ENCODE measurements around the gene EIF4EBP3. TPM values are rescaled to one million over a fixed set of nuclear protein-coding genes. Genes with fewer than 3 reads are reported as not detected.
A peak's percentile ranks its signal among the peaks of the same experiment; 100 is the strongest.

The EIF4EBP3 gene
- total and polyA plus RNA-seq, 11 donors, result 4.7 to 34.9 (median 14.6) TPM

DNA sequence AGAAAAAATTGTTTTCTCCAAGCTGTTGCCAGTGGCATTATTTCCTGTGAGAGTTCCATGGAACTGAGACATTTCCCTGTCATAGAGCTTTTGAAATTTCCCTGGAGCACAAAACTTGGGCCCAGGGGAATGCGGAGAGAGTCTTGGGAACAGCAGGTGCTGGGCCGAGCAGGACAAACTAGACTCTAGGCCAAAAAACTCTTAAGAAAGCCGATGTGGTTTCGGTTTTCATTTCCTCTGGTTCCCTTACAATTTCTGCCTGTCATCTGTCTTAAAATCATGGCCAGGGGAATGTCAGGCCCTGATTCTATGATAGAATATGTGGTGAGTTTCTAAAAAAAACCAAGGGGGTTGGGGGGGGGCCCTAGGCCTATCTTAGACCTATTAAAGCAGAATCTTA is 21.7 kb downstream of the EIF4EBP3 start:
- Histone ChIP-seq H3K27ac (peak overlapping the region; percentile 68 to 90 (median 80)), H3K4me1 (peaks cover 11 to 74% (median 54%) of the 10 kb centered on the region in 12 donors), H3K27me3 (no peaks in the 10 kb centered on the region), H3K4me3 (peak overlapping the region in 3 of 12 donors; percentile 3 to 13 (median 4)), H3K36me3 (peaks cover 0 to 37% (median 26%) of the 10 kb centered on the region in 9 donors), H3K9me3 (no peaks in the 10 kb centered on the region)
- no peak for TF ChIP-seq POLR2A (IDR thresholded peaks at IDR 0.05)
- TF ChIP-seq, protein P1, sequence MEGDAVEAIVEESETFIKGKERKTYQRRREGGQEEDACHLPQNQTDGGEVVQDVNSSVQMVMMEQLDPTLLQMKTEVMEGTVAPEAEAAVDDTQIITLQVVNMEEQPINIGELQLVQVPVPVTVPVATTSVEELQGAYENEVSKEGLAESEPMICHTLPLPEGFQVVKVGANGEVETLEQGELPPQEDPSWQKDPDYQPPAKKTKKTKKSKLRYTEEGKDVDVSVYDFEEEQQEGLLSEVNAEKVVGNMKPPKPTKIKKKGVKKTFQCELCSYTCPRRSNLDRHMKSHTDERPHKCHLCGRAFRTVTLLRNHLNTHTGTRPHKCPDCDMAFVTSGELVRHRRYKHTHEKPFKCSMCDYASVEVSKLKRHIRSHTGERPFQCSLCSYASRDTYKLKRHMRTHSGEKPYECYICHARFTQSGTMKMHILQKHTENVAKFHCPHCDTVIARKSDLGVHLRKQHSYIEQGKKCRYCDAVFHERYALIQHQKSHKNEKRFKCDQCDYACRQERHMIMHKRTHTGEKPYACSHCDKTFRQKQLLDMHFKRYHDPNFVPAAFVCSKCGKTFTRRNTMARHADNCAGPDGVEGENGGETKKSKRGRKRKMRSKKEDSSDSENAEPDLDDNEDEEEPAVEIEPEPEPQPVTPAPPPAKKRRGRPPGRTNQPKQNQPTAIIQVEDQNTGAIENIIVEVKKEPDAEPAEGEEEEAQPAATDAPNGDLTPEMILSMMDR (IDR thresholded peaks at IDR 0.05), result no peak
- WGBS, 4 donors, result 33 to 60% (median 39%) methylated on average over 4 of the region's 4 CpGs
- no peak for DNase-seq
- intact Hi-C loops (cut with DNase I), result loop anchor here in 4 of 10 donors (5.0 to 10.0 kb wide), 2 partner anchors 68 to 136 kb away; partner anchors contain the start of genes TMCO6 (in 3 of the 4) and ZMAT2 (in 1 of the 4)
- ATAC-seq, result no peak

DNA sequence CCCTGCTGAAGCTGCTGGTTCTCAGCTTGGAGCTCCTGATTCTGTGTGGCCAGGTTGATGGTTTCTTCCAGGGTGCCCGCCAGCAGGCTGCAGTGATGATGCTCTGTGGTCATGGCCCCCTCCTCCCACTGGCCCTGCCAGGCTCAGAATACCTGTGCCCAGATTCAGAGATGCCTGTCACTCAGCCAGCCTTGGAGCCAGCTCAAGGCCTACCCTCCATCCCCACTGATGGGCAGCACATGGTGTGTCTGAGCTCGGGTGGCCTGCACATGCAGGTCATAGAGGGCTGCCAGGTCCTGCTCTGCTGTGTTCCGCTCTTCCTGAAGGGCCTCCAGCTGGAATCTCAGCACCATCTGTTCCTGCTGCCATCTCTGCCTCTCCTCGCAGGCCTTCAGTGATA is 22.6 kb downstream of the EIF4EBP3 start:
- peaks cover 0 to 37% (median 26%) of the 10 kb centered on the region in 9 donors for H3K36me3 ChIP-seq
- no peak for ATAC-seq
- H3K9me3 ChIP-seq, result no peaks in the 10 kb centered on the region
- H3K4me1 ChIP-seq, result peaks cover 11 to 78% (median 53%) of the 10 kb centered on the region in 12 donors
- TF ChIP-seq, protein P1 (IDR thresholded peaks at IDR 0.05), result no peak
- no peak for TF ChIP-seq POLR2A (IDR thresholded peaks at IDR 0.05)
- no peaks in the 10 kb centered on the region for H3K27me3 ChIP-seq
- intact Hi-C loops (cut with DNase I), result loop anchor here in 1 of 10 donors (2.0 kb wide), 1 partner anchor 63 kb away; the partner anchor contains the start of gene CD14
- H3K27ac ChIP-seq, result peak overlapping the region; percentile 56 to 90 (median 80)
- DNase-seq, result no peak
- 76 to 91% (median 86%) methylated on average over 3 to 4 of the region's 4 CpGs for WGBS, 4 donors
- H3K4me3 ChIP-seq, result no peak overlapping the region

DNA sequence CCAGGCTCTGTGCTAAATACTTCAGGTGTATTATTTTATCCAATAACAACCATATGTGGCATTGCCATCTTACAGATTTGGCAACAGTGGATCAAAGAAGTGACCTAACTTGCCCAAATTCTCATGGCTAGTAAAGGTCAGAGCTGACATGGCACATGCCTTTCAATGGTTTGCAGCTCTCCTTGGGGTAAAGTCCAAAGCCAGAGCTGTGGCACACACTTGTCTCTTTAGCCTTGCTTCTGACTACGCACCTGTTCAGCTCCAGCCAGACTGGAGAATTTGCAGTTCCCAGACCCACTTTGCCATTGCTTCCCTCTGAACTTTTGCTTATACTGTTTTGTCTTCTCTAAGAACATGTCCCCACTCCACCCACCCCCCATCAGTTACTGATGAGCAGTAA is 23.0 kb downstream of the EIF4EBP3 start:
- 94 to 100% (median 99%) methylated on average over 1 of the region's 1 CpG for WGBS, 4 donors
- Histone ChIP-seq H3K27ac (peak overlapping the region in 11 of 12 donors; percentile 42 to 90 (median 79)), H3K36me3 (peaks cover 0 to 37% (median 26%) of the 10 kb centered on the region in 9 donors), H3K4me1 (peaks cover 11 to 76% (median 50%) of the 10 kb centered on the region in 12 donors), H3K4me3 (no peak overlapping the region), H3K9me3 (no peaks in the 10 kb centered on the region), H3K27me3 (no peaks in the 10 kb centered on the region)
- DNase-seq (no peak), ATAC-seq (no peak)
- TF ChIP-seq POLR2A (IDR thresholded peaks at IDR 0.05), result no peak
- TF ChIP-seq, protein P1 (IDR thresholded peaks at IDR 0.05), result no peak
- intact Hi-C loops (cut with DNase I), result loop anchor here in 1 of 10 donors (2.0 kb wide), 1 partner anchor 62 kb away; the partner anchor contains the start of gene CD14

DNA sequence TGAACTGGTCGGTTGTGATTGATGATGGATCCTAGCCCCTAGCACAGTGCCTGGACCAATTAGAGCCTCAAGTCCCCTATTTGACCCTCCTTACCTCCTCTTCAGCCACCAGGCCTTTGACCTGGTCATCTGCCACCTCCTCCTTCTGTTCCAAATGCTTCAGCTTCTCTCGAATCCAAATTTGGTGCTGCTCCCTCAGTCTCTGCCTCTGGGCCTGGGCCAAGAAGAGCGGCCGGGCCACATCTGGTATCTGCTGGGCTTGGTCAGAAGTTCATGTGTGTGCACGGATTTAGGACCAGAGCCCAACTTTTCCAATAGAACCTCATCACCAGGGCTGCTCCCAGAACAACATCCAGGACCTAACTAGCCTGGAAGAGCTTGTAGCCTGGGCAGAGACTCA is 23.6 kb downstream of the EIF4EBP3 start:
- Histone ChIP-seq H3K27me3 (no peaks in the 10 kb centered on the region), H3K36me3 (peaks cover 0 to 34% (median 25%) of the 10 kb centered on the region in 9 donors), H3K9me3 (no peaks in the 10 kb centered on the region), H3K4me1 (peaks cover 11 to 74% (median 43%) of the 10 kb centered on the region in 12 donors), H3K27ac (peak overlapping the region in 11 of 12 donors; percentile 42 to 90 (median 77)), H3K4me3 (no peak overlapping the region)
- intact Hi-C loops (cut with DNase I), result loop anchor here in 1 of 10 donors (2.0 kb wide), 1 partner anchor 62 kb away; the partner anchor contains the start of gene CD14
- 37 to 57% (median 47%) methylated on average over 5 of the region's 5 CpGs for WGBS, 4 donors
- DNase-seq (peak; percentile 53 to 79 (median 67)), ATAC-seq (peak in 3 of 4 donors; percentile 21 to 49 (median 36))
- TF ChIP-seq, protein P1 (IDR thresholded peaks at IDR 0.05), result no peak
- TF ChIP-seq POLR2A (IDR thresholded peaks at IDR 0.05), result no peak
